HepG2 (cell line): ENCODE results near the gene MOGAT3. TPM values are rescaled to one million over a fixed set of nuclear protein-coding genes. Genes with fewer than 3 reads are reported as not detected.

ENCODE experiments used
- DNMT1 ChIP-seq: sonication (generic); formaldehyde crosslinking; IDR thresholded peaks from 2 replicates; pipeline ENCODE4 v1.5.1; 2020; ENCODE audit warnings: mild to moderate bottlenecking, missing genetic modification reagents
- ELF1 ChIP-seq: sonication (generic); formaldehyde crosslinking; IDR thresholded peaks from 2 replicates; pipeline ENCODE4 v1.4.0; 2020; ENCODE audit warnings: missing genetic modification reagents
- ETV5 ChIP-seq: IDR thresholded peaks from 2 replicates; pipeline ENCODE4 v1.6.1; 2018; ENCODE audit warnings: missing biosample characterization, missing genetic modification reagents, inconsistent platforms, borderline replicate concordance
- FOXC1 ChIP-seq: sonication (generic); formaldehyde crosslinking; IDR thresholded peaks from 2 replicates; pipeline ENCODE4 v1.8.0; 2022; ENCODE audit warnings: mild to moderate bottlenecking, missing genetic modification reagents, borderline replicate concordance
- HDAC1 ChIP-seq: sonication (generic); formaldehyde crosslinking; IDR thresholded peaks from 2 replicates; pipeline ENCODE4 v1.5.1; 2020; ENCODE audit warnings: mild to moderate bottlenecking, missing genetic modification reagents
- HHEX ChIP-seq: IDR thresholded peaks from 2 replicates; pipeline ENCODE4 v1.6.1; 2016; ENCODE audit warnings: control low read depth
- HNRNPK ChIP-seq: fragments of 200-400 bp; formaldehyde crosslinking; IDR thresholded peaks from 2 replicates; pipeline ENCODE4 v1.6.1; 2018; ENCODE audit warnings: low read length, low read depth, moderate library complexity, mild to moderate bottlenecking; ENCODE audit not compliant: poor library complexity, severe bottlenecking
- KDM2A ChIP-seq: sonication (generic); formaldehyde crosslinking; IDR thresholded peaks from 2 replicates; pipeline ENCODE4 v1.4.0; 2020; ENCODE audit warnings: low read depth, missing genetic modification reagents, borderline replicate concordance
- KDM5A ChIP-seq: fragments of 200-600 bp; sonication (generic); IDR thresholded peaks from 2 replicates; pipeline ENCODE4 v1.7.0; 2018; ENCODE audit warnings: antibody characterized with exemption, mild to moderate bottlenecking, low read length, borderline replicate concordance
- NPAS2 ChIP-seq: sonication (generic); formaldehyde crosslinking; IDR thresholded peaks from 2 replicates; pipeline ENCODE4 v1.8.0; 2022; ENCODE audit warnings: mild to moderate bottlenecking, missing genetic modification reagents, borderline replicate concordance
- PAWR ChIP-seq: sonication (generic); formaldehyde crosslinking; IDR thresholded peaks from 2 replicates; pipeline ENCODE4 v1.4.0; 2020; ENCODE audit warnings: missing genetic modification reagents, mild to moderate bottlenecking, borderline replicate concordance
- PCBP1 ChIP-seq: fragments of 200-400 bp; formaldehyde crosslinking; IDR thresholded peaks from 2 replicates; pipeline ENCODE4 v1.6.1; 2017; ENCODE audit warnings: mild to moderate bottlenecking, low read depth, low read length, borderline replicate concordance
- RBM39 ChIP-seq: fragments of 200-400 bp; formaldehyde crosslinking; IDR thresholded peaks from one replicate; pipeline ENCODE4 v1.6.1; 2018; ENCODE audit warnings: antibody characterized with exemption, mild to moderate bottlenecking, low read depth, low read length; ENCODE audit not compliant: poor library complexity, severe bottlenecking
- RFX3 ChIP-seq: IDR thresholded peaks from 2 replicates; pipeline ENCODE4 v1.6.1; 2016; ENCODE audit warnings: missing biosample characterization, missing genetic modification reagents
- SKI ChIP-seq: fragments of 450-650 bp; IDR thresholded peaks from one replicate; pipeline ENCODE4 v1.6.1; 2018; ENCODE audit warnings: mild to moderate bottlenecking; ENCODE audit not compliant: partially characterized antibody
- TCF7L2 ChIP-seq: IDR thresholded peaks from 2 replicates; pipeline ENCODE4 v1.6.1; 2011; ENCODE audit warnings: mild to moderate bottlenecking, low read depth, low read length, moderate library complexity
- TOPORS ChIP-seq: sonication (generic); formaldehyde crosslinking; IDR thresholded peaks from 2 replicates; pipeline ENCODE4 v1.8.0; 2023; ENCODE audit warnings: mild to moderate bottlenecking, missing genetic modification reagents
- U2AF2 ChIP-seq: fragments of 200-400 bp; formaldehyde crosslinking; IDR thresholded peaks from 2 replicates; pipeline ENCODE4 v1.6.1; 2017; ENCODE audit warnings: low read depth, mild to moderate bottlenecking, low read length
- ZMYM4 ChIP-seq: sonication (generic); formaldehyde crosslinking; IDR thresholded peaks from 2 replicates; pipeline ENCODE4 v1.8.1; 2023; ENCODE audit warnings: mild to moderate bottlenecking, missing genetic modification reagents
- ZNF33B ChIP-seq: sonication (generic); formaldehyde crosslinking; IDR thresholded peaks from 2 replicates; pipeline ENCODE4 v1.5.1; 2020; ENCODE audit warnings: mild to moderate bottlenecking, missing genetic modification reagents
- ZNF44 ChIP-seq: sonication (generic); formaldehyde crosslinking; IDR thresholded peaks from 2 replicates; pipeline ENCODE4 v1.5.1; 2020; ENCODE audit warnings: mild to moderate bottlenecking, missing genetic modification reagents
- polyA plus RNA-seq, 8 experiments: library from polyadenylated mRNA; depleted of rRNA in 3 of 8; stranded (reverse) in 7 of 8; unstranded in 1 of 8; fragments of >200 nt; fragmentation: Illumina TruSeq in 4 of 8; extraction: Trizol in 4 of 8; gene quantifications; 2 replicates each; pipeline versions ENCODE4 v1.2.1 to v1.2.3, GENCODE V29; 2011 to 2016; ENCODE audit warnings: low read depth in 4 of 8, missing spikeins in 1 of 8, mixed read lengths in 1 of 8; ENCODE audit not compliant: insufficient read depth in 1 of 8
- total RNA-seq, 5 experiments: library from RNA; depleted of rRNA; stranded (reverse); fragments of >200 nt; fragmentation: Illumina TruSeq; extraction: Trizol; gene quantifications; 2 replicates each; pipeline ENCODE4 v1.2.3, GENCODE V29; 2016; ENCODE audit warnings: low read depth in 1 of 5
- TF ChIP-seq, protein P1 (sequence below): sonication (generic); formaldehyde crosslinking; IDR thresholded peaks from 2 replicates; pipeline ENCODE4 v1.5.0; 2020; ENCODE audit warnings: missing genetic modification reagents, mild to moderate bottlenecking, borderline replicate concordance
- TF ChIP-seq, protein P2 (sequence below): sonication (generic); IDR thresholded peaks from 2 replicates; pipeline ENCODE4 v1.6.1; 2016; ENCODE audit warnings: low read depth, borderline replicate concordance
- TF ChIP-seq, protein P3 (sequence below): sonication (generic); formaldehyde crosslinking; IDR thresholded peaks from 2 replicates; pipeline ENCODE4 v1.4.0; 2020; ENCODE audit warnings: missing genetic modification reagents
- TF ChIP-seq, protein P4 (sequence below): IDR thresholded peaks from 2 replicates; pipeline ENCODE4 v1.6.1; 2016; ENCODE audit warnings: missing genetic modification reagents, missing compliant biosample characterization
- TF ChIP-seq, protein P5 (sequence below): IDR thresholded peaks from 2 replicates; pipeline ENCODE4 v1.6.1; 2016; ENCODE audit warnings: low read depth, borderline replicate concordance
- TF ChIP-seq, protein P6 (sequence below): sonication (generic); formaldehyde crosslinking; IDR thresholded peaks from 2 replicates; pipeline ENCODE4 v1.8.1; 2023; ENCODE audit warnings: mild to moderate bottlenecking, missing genetic modification reagents

MOGAT3 gene
- total and polyA plus RNA-seq, 2 of the 13 experiments (the other 11 are each of a cell fraction or from before 2014, with no cell fraction given), result 22.5 to 30.5 TPM

DNA sequence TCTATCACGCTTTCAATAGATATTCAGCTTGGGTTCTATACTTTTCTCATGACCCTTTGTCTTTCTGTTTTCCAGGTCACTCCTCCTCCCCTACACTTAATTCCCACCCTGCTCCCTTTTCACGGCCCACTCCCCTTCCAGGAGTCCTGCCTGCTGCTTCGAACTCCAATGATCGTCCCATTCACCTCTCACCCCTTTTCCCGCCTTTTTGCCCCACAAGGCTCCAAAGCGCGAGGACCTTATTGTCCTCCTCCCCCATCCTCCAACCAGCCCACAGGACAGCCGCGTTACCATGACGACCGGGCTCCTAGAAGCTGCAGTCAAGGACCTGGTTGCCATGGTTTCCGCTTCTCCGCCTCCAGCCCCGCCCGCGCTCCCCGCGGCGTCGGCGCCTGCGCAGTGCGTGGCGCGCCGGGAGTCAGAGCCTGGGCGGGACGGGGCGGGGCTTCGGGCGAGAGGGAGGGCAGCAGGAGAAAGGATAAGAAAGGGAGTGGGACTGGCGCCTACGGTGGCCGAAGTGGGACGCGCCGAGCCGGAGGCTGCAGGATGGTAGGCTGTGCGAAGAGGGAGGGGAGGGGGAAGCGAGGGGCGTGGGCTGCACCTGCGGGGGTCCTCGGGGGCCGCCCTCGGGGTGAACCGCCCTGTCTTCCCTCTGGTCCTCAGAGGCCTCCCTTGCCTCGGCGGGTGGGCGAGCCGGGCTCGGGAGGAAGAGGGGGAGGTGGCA is 46.7 kb downstream of the MOGAT3 start, which contains the start of gene AP1S1 (continued):
- TF ChIP-seq, protein P1, sequence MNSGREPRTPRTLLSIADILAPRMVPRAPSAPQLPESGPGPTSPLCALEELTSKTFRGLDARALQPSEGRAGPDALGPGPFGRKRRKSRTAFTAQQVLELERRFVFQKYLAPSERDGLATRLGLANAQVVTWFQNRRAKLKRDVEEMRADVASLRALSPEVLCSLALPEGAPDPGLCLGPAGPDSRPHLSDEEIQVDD (CRISPR knock-in tag), result no peak
- TF ChIP-seq FOXC1 (CRISPR knock-in tag) (0 out of 2 replicates have a peak, but pooled peaks have one; percentile 19), NPAS2 (CRISPR knock-in tag) (no peak), ETV5 (CRISPR knock-in tag) (peak; percentile 12; the same call in 1 of the 2 replicates), RBM39 (peak; percentile 93), ZNF33B (no peak), ELF1 (no peak), HNRNPK (peak; percentile 98), U2AF2 (peak; percentile 84; the same call in 1 of the 2 replicates), DNMT1 (CRISPR knock-in tag) (0 out of 2 replicates have a peak, but pooled peaks have one; percentile 51), TOPORS (CRISPR knock-in tag) (no peak), PAWR (CRISPR knock-in tag) (no peak), SKI (peak; percentile 40), HHEX (CRISPR knock-in tag) (no peak), KDM2A (peak; percentile 10; the same call in 1 of the 2 replicates), ZMYM4 (CRISPR knock-in tag) (peak; percentile 42; the same call in 1 of the 2 replicates), ZNF44 (CRISPR knock-in tag) (no peak), HDAC1 (CRISPR knock-in tag) (peak; percentile 36), TCF7L2 (no peak), KDM5A (peak; percentile 70; the same call in 1 of the 2 replicates), PCBP1 (0 out of 2 replicates have a peak, but pooled peaks have one; percentile 12), RFX3 (CRISPR knock-in tag) (peak; percentile 93)
- TF ChIP-seq, protein P2, sequence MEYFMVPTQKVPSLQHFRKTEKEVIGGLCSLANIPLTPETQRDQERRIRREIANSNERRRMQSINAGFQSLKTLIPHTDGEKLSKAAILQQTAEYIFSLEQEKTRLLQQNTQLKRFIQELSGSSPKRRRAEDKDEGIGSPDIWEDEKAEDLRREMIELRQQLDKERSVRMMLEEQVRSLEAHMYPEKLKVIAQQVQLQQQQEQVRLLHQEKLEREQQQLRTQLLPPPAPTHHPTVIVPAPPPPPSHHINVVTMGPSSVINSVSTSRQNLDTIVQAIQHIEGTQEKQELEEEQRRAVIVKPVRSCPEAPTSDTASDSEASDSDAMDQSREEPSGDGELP, result peak; percentile 14; the same call in 1 of the 2 replicates
- TF ChIP-seq, protein P3, sequence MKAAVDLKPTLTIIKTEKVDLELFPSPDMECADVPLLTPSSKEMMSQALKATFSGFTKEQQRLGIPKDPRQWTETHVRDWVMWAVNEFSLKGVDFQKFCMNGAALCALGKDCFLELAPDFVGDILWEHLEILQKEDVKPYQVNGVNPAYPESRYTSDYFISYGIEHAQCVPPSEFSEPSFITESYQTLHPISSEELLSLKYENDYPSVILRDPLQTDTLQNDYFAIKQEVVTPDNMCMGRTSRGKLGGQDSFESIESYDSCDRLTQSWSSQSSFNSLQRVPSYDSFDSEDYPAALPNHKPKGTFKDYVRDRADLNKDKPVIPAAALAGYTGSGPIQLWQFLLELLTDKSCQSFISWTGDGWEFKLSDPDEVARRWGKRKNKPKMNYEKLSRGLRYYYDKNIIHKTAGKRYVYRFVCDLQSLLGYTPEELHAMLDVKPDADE (CRISPR knock-in tag), result no peak
- TF ChIP-seq, protein P4, sequence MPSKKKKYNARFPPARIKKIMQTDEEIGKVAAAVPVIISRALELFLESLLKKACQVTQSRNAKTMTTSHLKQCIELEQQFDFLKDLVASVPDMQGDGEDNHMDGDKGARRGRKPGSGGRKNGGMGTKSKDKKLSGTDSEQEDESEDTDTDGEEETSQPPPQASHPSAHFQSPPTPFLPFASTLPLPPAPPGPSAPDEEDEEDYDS (CRISPR knock-in tag), result peak; percentile 83
- TF ChIP-seq, protein P5, sequence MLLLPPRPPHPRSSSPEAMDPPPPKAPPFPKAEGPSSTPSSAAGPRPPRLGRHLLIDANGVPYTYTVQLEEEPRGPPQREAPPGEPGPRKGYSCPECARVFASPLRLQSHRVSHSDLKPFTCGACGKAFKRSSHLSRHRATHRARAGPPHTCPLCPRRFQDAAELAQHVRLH (CRISPR knock-in tag), result no peak
- TF ChIP-seq, protein P6, sequence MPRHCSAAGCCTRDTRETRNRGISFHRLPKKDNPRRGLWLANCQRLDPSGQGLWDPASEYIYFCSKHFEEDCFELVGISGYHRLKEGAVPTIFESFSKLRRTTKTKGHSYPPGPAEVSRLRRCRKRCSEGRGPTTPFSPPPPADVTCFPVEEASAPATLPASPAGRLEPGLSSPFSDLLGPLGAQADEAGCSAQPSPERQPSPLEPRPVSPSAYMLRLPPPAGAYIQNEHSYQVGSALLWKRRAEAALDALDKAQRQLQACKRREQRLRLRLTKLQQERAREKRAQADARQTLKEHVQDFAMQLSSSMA, result no peak
